Activated T-helper 1 cell treated with anti-CD3 and anti-CD28 coated beads, Interleukin-2, amount 50 U/mL, for 16 hours (primary cell): Measurements from ENCODE around the gene DNASE1.
A peak's percentile ranks its signal among the peaks of the same experiment; 100 is the strongest.
"Not testable (repeated sequence)": the region's sequence is repeated elsewhere in the genome, so short reads cannot be mapped to it uniquely, and the experiment has no call there.

Source experiments
- DNase-seq, 2 donors: peaks; one replicate each; pipeline ENCODE4 v3.0.0-alpha.2; 2020; ENCODE audit warnings: low read depth in 1 of 2, low spot score in 1 of 2

The DNASE1 gene

GRCh38 chr16:3654249-3654991, at the start of gene DNASE1:
Gene DNASE1 (plus strand): TSS chr16:3654691. CDS start chr16:3655374, 683 bp downstream.
- peak; percentile 18 to 19 for DNase-seq

DNA sequence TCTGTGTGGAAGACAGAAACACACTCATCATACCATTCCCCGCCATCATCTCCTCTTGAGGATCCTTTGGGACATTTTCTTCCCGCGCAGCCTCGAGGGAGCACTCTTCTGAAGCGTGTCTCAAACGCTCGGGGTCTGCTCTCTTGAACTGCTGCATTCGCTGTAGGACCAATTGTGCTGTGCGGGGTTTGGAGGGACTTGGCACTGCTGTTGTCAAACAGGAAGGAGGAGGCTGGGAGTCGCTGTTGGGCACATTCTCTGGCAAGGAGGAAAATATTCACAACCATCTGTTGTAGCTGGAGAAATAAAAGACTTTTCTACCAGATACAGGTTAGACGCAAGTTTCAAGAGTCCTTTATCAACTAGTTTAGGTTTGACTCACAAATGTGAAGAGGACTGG, 48.0 kb upstream of the DNASE1 start:
- no peak for DNase-seq

DNA sequence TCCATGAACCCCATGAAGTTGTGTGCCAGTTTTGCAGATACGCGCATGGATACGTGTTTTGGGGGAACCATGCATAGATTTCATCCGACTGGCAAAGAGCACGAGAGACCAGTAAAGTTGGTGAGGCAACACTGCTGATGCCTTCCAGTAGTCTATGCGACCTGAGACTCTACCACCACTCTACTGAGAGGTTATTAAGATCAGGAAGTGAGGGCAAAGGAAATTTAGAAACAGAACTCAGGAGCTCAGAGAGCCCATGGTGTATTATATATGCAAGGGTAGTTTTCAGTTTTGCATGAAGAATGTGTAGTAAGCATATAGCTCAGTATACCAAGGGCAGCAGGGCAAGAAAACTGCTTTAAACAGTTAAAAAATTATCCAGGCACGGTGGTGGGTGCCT, 47.3 kb upstream of the DNASE1 start:
- DNase-seq = no peak

DNA sequence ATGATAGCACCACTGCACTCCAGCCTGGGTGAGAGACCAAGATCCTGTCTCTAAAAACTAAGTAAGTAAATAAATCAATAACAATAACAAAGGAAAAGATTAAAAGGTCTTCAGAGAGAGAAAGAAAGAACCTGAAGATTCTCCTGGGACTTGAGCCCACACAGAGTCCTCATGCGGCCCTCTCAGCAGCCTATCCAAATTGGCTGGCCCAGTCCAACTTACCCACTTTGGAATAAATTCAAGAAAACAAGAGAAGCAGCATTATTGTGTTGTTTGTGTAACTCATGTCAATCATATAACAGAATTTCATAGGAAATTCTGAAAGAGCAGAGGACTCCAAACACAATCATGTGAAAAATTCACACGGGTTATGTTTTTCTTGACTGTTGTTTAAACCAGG, 46.9 kb upstream of the DNASE1 start:
- no peak for DNase-seq

DNA sequence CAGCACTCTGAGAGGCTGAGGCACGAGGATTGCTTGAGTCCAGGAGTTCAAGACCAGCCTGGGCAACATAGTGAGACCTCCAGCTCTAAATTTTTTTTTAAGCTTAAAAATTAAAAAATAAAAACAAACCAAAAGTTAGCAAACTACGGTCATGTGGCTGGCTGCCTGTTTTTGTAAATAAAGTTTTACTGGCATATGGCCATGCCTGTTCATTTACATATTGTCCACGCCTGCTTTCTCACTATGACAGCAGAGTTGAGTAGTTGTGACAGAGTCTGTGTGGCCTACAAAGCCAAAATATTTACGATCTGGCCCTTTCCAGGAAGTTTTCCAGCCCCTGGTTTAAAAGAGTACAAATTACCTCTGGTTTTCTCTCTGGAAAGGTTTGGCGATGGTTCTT, 46.4 kb upstream of the DNASE1 start:
- DNase-seq = no peak

- not testable (repeated sequence) for DNase-seq
These were observed 45.5 kb upstream of the DNASE1 start for GRCh38 chr16:3608976-3609375.

DNA sequence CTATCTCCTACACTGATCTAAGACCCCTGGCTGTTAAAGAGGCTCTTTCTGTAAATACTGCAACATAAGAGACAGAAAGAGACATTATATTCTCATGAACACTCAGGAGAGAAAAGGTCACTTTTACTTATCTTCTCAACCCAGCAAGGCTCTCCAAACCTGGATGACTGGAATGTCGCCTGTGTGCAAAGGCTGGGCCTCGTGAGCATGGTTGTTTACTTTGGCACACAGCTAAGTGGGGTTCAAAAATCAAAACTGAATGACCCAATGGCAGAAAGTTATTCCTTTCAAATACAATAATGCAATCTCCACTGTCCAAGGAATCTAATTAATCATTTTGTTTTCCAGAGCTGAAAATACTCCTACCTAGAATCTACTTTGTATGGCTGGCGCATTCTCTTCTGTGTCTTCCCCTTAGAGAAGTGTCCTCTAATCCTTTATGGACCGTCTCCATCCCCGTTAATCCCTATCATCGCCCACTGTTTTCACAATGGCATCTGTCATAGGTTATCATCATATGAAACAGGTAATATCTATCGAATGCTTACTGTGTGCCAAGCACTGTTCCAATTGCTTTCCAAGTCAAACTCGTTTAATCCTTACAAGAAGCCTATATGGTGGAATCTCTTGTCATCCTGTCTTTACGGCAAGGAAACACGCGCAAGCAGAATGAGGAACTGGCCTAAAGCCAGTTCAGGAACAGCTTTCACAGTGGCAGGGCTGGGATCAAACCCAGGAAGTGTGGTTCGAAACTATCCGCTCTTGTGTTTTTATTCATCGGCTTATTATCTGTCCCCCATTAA, 44.4 kb upstream of the DNASE1 start:
- DNase-seq = no peak

DNA sequence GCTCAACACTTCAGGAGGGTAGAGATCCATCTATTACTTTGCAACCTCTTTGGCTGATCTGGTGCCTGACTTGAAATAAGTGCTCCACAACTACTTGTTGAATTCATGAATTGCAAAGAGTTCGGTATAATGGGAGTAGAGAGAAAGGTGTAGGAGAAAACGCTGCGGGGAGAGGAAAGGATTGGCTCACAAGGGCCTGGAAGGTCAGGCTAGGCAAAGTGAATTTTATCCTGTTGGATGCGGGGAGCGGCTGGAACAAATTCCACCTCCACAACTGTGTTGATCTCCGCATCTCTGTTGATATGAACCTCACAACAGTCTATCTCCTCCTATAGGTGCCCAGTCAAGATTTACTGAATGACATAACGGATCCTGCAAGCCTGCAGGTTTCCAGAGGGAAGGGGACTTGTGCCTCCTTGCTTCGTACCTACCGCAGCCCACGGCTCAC, 43.8 kb upstream of the DNASE1 start:
- no peak for DNase-seq

GRCh38 chr16:3611146-3611975, 43.1 kb upstream of the DNASE1 start, which contains the start of gene SLX4:
Gene SLX4 (minus strand): TSS chr16:3611606. CDS start chr16:3608964, 2,642 bp downstream.
- DNase-seq = peak; percentile 74 to 88

GRCh38 chr16:3612510-3613466, 41.7 kb upstream of the DNASE1 start:
- no peak for DNase-seq

DNA sequence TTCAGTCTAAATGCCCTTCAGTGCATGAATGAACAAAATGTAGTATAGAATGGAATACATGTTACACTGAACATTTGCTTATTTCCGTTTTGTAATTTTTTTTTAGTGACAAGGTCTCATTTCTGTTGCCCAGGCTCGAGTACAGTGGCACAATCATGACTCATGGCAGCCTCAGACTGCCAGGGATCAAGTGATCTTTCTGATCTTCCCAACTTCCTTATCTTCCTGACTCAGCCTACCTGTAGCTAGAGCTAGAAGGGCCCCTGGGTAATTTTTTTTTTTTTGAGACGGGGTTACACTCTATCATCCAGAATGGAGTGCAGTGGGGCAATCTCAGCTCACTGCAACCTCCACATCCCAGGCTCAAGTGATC, 35.7 kb upstream of the DNASE1 start:
- no peak for DNase-seq

- DNase-seq = no peak
These were observed 30.8 kb upstream of the DNASE1 start for GRCh38 chr16:3623642-3624041.

DNA sequence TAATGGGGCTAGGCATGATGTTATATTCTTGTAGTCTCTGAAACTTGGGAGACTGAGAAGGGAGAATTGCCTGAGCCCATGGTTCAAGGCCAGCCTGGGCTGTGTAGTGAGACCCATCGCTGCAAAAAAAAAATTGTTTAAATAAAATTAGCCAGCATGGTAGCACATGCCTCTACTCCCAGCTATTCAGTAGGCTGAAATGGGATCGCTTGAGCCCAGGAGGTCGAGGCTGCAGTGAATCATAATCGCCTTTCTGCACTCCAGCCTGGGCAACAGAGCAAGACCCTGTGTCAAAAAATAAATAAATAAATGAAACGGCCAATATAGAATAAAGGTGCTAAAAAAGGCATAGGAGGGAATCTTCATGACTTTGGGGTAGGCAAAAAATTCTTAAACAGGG, 29.2 kb upstream of the DNASE1 start:
- no peak for DNase-seq

- DNase-seq = no peak
These were observed 28.4 kb upstream of the DNASE1 start for GRCh38 chr16:3625911-3626732.

DNA sequence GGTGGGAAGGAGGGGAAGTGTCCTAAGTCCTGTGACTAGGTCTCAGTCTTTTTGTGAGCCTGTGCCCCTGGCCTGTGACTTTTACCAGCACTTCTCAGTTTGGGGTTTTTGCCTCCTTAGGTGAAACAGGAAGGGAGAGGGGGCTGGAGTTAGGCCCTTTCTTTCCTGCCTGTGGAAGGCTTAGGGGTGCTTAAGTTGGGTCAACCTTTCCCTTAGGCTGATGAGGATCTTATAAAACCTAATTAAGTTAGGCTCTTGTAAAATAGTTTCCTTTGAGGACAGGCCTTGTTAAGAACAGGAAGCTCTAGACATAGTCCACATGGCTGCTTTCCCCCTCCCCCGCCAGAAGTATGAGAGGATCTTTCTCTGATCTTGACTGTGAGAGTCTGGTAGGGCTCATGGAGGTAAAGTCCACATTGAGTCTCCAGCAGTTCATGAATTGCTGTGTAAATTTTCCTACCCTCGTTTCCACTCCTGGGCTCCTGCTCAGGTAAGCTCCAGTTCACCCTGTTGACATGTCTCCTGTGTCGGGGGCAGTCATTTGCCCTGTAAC, 17.0 kb upstream of the DNASE1 start:
- no peak for DNase-seq

DNA sequence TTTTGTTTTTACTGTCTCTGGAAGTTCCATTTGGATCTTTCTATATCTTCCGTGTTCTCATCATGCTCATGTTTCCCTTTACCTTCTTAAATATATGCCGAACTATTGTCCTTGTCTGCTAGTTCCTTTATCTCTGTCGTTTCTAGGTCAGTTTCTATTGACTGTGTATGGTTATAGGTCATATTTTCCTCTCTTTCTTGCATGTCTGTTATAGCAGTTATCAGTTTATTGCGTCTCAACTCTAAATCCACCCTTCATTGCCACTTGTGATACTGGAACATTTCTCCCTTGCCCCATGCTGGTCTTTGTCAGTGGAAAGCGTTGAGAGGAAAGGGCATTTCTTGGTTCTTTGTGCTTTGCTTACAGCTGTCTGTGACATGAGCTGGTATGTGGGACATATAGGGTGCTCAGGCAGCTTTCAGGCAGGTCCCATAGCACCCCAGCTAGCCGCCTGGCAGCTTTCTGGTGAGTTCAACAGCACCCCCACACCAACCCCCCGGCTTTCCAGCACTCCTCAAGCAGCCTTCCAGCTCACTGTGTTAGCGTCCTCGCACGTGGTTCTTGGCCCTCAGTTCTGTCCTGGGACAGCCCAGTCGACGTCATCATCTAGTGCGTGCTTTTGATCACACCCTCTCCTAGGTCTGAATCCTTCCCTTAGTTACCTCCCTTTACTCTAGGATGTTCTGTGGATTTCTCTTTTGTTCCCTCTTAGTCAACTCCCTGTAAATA, 15.4 kb upstream of the DNASE1 start:
- DNase-seq = no peak

DNA sequence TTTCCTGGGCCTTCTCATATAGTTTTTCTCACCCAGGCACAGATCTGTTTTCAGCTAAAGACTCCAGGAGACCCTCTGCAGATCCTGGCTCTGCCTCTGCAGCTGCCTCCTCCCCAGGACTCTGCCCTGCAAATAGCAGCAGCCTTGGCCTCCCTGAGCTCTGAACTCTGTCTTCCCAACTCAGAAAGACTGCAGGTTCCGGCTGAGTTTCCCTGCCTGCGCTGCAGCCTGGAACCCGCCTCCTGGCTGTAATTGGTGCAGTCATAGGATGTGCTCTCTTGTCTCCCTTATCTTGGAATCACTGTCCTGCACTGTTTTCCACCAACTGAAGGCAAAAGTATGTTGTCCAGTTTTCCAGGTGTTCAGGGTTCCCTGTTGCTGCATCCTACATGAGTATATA, 14.3 kb upstream of the DNASE1 start:
- no peak for DNase-seq
